ENCODE data around the gene CYSRT1. TPM values are rescaled to one million over a fixed set of nuclear protein-coding genes. Genes with fewer than 3 reads are reported as not detected.

The CYSRT1 gene
- polyA plus RNA-seq, 1 of the 3 experiments (the other 2 are of a cell fraction): 2.1 TPM

DNA sequence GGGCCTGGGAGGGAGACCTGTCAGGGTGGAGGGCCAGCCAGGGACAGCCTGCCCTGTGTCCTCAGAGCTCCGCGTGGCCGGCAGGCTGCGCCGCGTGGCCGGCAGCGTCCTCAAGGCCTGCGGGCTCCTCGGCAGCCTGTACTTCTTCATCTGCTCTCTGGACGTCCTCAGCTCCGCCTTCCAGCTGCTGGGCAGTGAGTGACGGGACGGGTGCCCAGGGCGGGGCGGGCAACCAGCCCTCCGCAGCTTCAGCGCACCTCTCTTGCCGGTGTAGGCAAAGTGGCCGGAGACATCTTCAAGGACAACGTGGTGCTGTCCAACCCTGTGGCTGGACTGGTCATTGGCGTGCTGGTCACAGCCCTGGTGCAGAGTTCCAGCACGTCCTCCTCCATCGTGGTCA, 7.5 kb downstream of the CYSRT1 start:
- Histone ChIP-seq H3K36me3 (replicated peaks in 1 of 2; ENCODE audit: control insufficient read depth in 1 of 2, insufficient read depth in 2 of 2, low read length in 1 of 2) (no peaks in the 10 kb centered on the region), H3K9me2 (no peaks in the 10 kb centered on the region), H3K9me3 (no peaks in the 10 kb centered on the region), H2AFZ (ENCODE audit: low read depth) (no peak overlapping the region), H3K27me3 (ENCODE audit: insufficient read depth) (no peaks in the 10 kb centered on the region), H3F3A (replicated peaks; ENCODE audit: insufficient read depth) (peaks cover 3% of the 10 kb centered on the region), H3K27ac (ENCODE audit: low read depth in 2 of 2, low read length in 1 of 2) (no peak overlapping the region), H4K20me1 (ENCODE audit: insufficient read depth) (no peaks in the 10 kb centered on the region), H3K79me2 (ENCODE audit: insufficient read depth) (peaks cover 4% of the 10 kb centered on the region; the same call in 1 of the 2 replicates), H3K4me3 (ENCODE audit: low read depth in 2 of 2, low read length in 1 of 2) (no peak overlapping the region), H3K4me1 (ENCODE audit: control insufficient read depth in 1 of 2, insufficient read depth in 2 of 2, low read depth in 1 of 2, low read length in 1 of 2) (peaks cover 0 to 29% of the 10 kb centered on the region in 2 experiments; a peak in 1 of 4 replicates), H3K4me2 (no peak overlapping the region), H3K9ac (no peak overlapping the region)
- DNase-seq: no peak
- WGBS (ENCODE audit: low lambda C conversion rate): 84% methylated on average over 15 of the region's 24 CpGs
- ChIA-PET POLR2A (no interaction called here), CTCF (no interaction called here)
- TF ChIP-seq, protein P1, sequence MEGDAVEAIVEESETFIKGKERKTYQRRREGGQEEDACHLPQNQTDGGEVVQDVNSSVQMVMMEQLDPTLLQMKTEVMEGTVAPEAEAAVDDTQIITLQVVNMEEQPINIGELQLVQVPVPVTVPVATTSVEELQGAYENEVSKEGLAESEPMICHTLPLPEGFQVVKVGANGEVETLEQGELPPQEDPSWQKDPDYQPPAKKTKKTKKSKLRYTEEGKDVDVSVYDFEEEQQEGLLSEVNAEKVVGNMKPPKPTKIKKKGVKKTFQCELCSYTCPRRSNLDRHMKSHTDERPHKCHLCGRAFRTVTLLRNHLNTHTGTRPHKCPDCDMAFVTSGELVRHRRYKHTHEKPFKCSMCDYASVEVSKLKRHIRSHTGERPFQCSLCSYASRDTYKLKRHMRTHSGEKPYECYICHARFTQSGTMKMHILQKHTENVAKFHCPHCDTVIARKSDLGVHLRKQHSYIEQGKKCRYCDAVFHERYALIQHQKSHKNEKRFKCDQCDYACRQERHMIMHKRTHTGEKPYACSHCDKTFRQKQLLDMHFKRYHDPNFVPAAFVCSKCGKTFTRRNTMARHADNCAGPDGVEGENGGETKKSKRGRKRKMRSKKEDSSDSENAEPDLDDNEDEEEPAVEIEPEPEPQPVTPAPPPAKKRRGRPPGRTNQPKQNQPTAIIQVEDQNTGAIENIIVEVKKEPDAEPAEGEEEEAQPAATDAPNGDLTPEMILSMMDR (IDR thresholded peaks at IDR 0.05): no peak
- TF ChIP-seq FOSL2 (IDR thresholded peaks at IDR 0.05; ENCODE audit: borderline replicate concordance, low read depth) (no peak), MEF2A (IDR thresholded peaks at IDR 0.05; ENCODE audit: borderline replicate concordance, low read depth) (no peak), GATA2 (CRISPR knock-in tag; IDR thresholded peaks at IDR 0.05) (no peak), RCOR1 (IDR thresholded peaks at IDR 0.05; ENCODE audit: low read length) (no peak), POLR2AphosphoS5 (IDR thresholded peaks at IDR 0.05; ENCODE audit: low read depth, low read length) (no peak), GABPA (IDR thresholded peaks at IDR 0.05; ENCODE audit: low read depth) (no peak), SMC3 (IDR thresholded peaks at IDR 0.05; ENCODE audit: low read depth, low read length) (no peak), MXI1 (IDR thresholded peaks at IDR 0.05; ENCODE audit: low read depth, low read length) (no peak), JUND (IDR thresholded peaks at IDR 0.05) (no peak), TEAD4 (IDR thresholded peaks at IDR 0.05; ENCODE audit: borderline replicate concordance, insufficient read depth) (no peak), RAD21 (IDR thresholded peaks at IDR 0.05; ENCODE audit: low read length) (no peak), RFX5 (IDR thresholded peaks at IDR 0.05; ENCODE audit: low read length) (no peak), SIN3A (IDR thresholded peaks at IDR 0.05; ENCODE audit: borderline replicate concordance, low read depth, low read length) (no peak), NFIC (IDR thresholded peaks at IDR 0.05; ENCODE audit: borderline replicate concordance) (no peak), TCF12 (IDR thresholded peaks at IDR 0.05) (no peak)
- TF ChIP-seq, protein P2, sequence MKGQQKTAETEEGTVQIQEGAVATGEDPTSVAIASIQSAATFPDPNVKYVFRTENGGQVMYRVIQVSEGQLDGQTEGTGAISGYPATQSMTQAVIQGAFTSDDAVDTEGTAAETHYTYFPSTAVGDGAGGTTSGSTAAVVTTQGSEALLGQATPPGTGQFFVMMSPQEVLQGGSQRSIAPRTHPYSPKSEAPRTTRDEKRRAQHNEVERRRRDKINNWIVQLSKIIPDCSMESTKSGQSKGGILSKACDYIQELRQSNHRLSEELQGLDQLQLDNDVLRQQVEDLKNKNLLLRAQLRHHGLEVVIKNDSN (IDR thresholded peaks at IDR 0.05; ENCODE audit: borderline replicate concordance, low read depth): no peak
- TF ChIP-seq, protein P3, sequence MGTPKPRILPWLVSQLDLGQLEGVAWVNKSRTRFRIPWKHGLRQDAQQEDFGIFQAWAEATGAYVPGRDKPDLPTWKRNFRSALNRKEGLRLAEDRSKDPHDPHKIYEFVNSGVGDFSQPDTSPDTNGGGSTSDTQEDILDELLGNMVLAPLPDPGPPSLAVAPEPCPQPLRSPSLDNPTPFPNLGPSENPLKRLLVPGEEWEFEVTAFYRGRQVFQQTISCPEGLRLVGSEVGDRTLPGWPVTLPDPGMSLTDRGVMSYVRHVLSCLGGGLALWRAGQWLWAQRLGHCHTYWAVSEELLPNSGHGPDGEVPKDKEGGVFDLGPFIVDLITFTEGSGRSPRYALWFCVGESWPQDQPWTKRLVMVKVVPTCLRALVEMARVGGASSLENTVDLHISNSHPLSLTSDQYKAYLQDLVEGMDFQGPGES (IDR thresholded peaks at IDR 0.05; ENCODE audit: low read depth, low read length): no peak
- TF ChIP-seq, protein P4, sequence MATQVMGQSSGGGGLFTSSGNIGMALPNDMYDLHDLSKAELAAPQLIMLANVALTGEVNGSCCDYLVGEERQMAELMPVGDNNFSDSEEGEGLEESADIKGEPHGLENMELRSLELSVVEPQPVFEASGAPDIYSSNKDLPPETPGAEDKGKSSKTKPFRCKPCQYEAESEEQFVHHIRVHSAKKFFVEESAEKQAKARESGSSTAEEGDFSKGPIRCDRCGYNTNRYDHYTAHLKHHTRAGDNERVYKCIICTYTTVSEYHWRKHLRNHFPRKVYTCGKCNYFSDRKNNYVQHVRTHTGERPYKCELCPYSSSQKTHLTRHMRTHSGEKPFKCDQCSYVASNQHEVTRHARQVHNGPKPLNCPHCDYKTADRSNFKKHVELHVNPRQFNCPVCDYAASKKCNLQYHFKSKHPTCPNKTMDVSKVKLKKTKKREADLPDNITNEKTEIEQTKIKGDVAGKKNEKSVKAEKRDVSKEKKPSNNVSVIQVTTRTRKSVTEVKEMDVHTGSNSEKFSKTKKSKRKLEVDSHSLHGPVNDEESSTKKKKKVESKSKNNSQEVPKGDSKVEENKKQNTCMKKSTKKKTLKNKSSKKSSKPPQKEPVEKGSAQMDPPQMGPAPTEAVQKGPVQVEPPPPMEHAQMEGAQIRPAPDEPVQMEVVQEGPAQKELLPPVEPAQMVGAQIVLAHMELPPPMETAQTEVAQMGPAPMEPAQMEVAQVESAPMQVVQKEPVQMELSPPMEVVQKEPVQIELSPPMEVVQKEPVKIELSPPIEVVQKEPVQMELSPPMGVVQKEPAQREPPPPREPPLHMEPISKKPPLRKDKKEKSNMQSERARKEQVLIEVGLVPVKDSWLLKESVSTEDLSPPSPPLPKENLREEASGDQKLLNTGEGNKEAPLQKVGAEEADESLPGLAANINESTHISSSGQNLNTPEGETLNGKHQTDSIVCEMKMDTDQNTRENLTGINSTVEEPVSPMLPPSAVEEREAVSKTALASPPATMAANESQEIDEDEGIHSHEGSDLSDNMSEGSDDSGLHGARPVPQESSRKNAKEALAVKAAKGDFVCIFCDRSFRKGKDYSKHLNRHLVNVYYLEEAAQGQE (IDR thresholded peaks at IDR 0.05; ENCODE audit: low read depth, low read length): no peak
